Osteoblast (primary cell): Measurements from ENCODE around the gene SFXN2. TPM values are rescaled to one million over a fixed set of nuclear protein-coding genes. Genes with fewer than 3 reads are reported as not detected.

Experiments
- DNase-seq: peaks from one replicate; pipeline ENCODE4 v3.0.0; 2011; ENCODE audit warnings: low spot score, mixed read lengths; ENCODE audit not compliant: insufficient read length; ENCODE audit errors: missing footprints
- H2AFZ ChIP-seq: 2 replicates; pipeline ENCODE4 v1.6.0; 2011; ENCODE audit warnings: mild to moderate bottlenecking, low read length
- H3K27ac ChIP-seq: 2 replicates; pipeline ENCODE4 v1.5.1; 2011; ENCODE audit warnings: mild to moderate bottlenecking, low read depth, low read length, moderate library complexity
- H3K27me3 ChIP-seq: 2 replicates; pipeline ENCODE4 v1.6.0; 2012; ENCODE audit warnings: mild to moderate bottlenecking, control low read depth, inconsistent platforms, low read length, moderate library complexity; ENCODE audit not compliant: insufficient read depth
- H3K36me3 ChIP-seq: 2 replicates; pipeline ENCODE4 v1.5.1; 2011; ENCODE audit warnings: mild to moderate bottlenecking, low read length, control low read depth, moderate library complexity; ENCODE audit not compliant: insufficient read depth
- H3K4me1 ChIP-seq: 2 replicates; pipeline ENCODE4 v1.5.1; 2011; ENCODE audit warnings: mild to moderate bottlenecking, low read length, control low read depth, moderate library complexity; ENCODE audit not compliant: insufficient read depth
- H3K4me2 ChIP-seq: 2 replicates; pipeline ENCODE4 v1.6.0; 2011; ENCODE audit warnings: mild to moderate bottlenecking, low read length; ENCODE audit not compliant: insufficient read depth
- H3K4me3 ChIP-seq: fragments of 200-600 bp; sonication (generic); 3 replicates; pipeline ENCODE4 v1.5.1; 2012; ENCODE audit warnings: mild to moderate bottlenecking, low read length, inconsistent platforms; ENCODE audit not compliant: insufficient read depth
- H3K79me2 ChIP-seq: 2 replicates; pipeline ENCODE4 v1.6.0; 2012; ENCODE audit warnings: mild to moderate bottlenecking, low read length, control low read depth, inconsistent platforms; ENCODE audit not compliant: insufficient read depth
- H3K9me3 ChIP-seq: 2 replicates; pipeline ENCODE4 v1.5.1; 2011; ENCODE audit warnings: low read depth, low read length, control low read depth
- H4K20me1 ChIP-seq: 2 replicates; pipeline ENCODE4 v1.6.0; 2012; ENCODE audit warnings: mild to moderate bottlenecking, low read length, control low read depth; ENCODE audit not compliant: insufficient read depth
- CTCF ChIP-seq: IDR thresholded peaks from 2 replicates; pipeline ENCODE4 v1.5.1; 2011; ENCODE audit warnings: mild to moderate bottlenecking, low read depth, low read length, moderate library complexity; ENCODE audit errors: extremely low read depth
- total RNA-seq: library from RNA; depleted of rRNA; stranded (reverse); fragments of >200 nt; gene quantifications from 2 replicates; pipeline ENCODE4 v1.2.3, GENCODE V29; 2012

SFXN2 gene
- total RNA-seq, 1 donor = 3.6 TPM

- Histone ChIP-seq H3K4me3 (peak overlapping the region; percentile 96), H3K27ac (peak overlapping the region; percentile 88), H4K20me1 (peaks cover 9% of the 10 kb centered on the region), H2AFZ (no peak overlapping the region), H3K36me3 (no peaks in the 10 kb centered on the region), H3K4me2 (peak overlapping the region; percentile 94), H3K4me1 (peaks cover 11% of the 10 kb centered on the region), H3K79me2 (peaks cover 54% of the 10 kb centered on the region), H3K9me3 (no peaks in the 10 kb centered on the region), H3K27me3 (no peaks in the 10 kb centered on the region)
- TF ChIP-seq CTCF = no peak
- DNase-seq = peak; percentile 75
These were observed 30.1 kb downstream of the SFXN2 start for GRCh38 chr10:102744374-102745051.

GRCh38 chr10:102745157-102745556 lies 30.7 kb downstream of the SFXN2 start:
- no peak for TF ChIP-seq CTCF
- Histone ChIP-seq H3K4me2 (peak overlapping the region; percentile 94), H3K4me1 (peaks cover 11% of the 10 kb centered on the region), H3K4me3 (peak overlapping the region; percentile 96), H3K79me2 (peaks cover 60% of the 10 kb centered on the region), H2AFZ (no peak overlapping the region), H3K9me3 (no peaks in the 10 kb centered on the region), H3K36me3 (no peaks in the 10 kb centered on the region), H3K27me3 (no peaks in the 10 kb centered on the region), H3K27ac (peak overlapping the region; percentile 88), H4K20me1 (peaks cover 9% of the 10 kb centered on the region)
- no peak for DNase-seq

GRCh38 chr10:102752266-102752930 lies 38.0 kb downstream of the SFXN2 start:
- Histone ChIP-seq H3K9me3 (no peaks in the 10 kb centered on the region), H3K4me3 (peak overlapping the region; percentile 41), H2AFZ (no peak overlapping the region), H3K36me3 (no peaks in the 10 kb centered on the region), H4K20me1 (peaks cover 10% of the 10 kb centered on the region), H3K27me3 (no peaks in the 10 kb centered on the region), H3K27ac (peak overlapping the region; percentile 99), H3K4me1 (peaks cover 37% of the 10 kb centered on the region), H3K79me2 (peaks cover 83% of the 10 kb centered on the region), H3K4me2 (peak overlapping the region; percentile 74)
- DNase-seq = peak; percentile 93
- TF ChIP-seq CTCF = no peak

- Histone ChIP-seq H3K4me3 (peak overlapping the region; percentile 41), H3K9me3 (no peaks in the 10 kb centered on the region), H3K36me3 (no peaks in the 10 kb centered on the region), H4K20me1 (peaks cover 10% of the 10 kb centered on the region), H2AFZ (no peak overlapping the region), H3K27ac (peak overlapping the region; percentile 99), H3K27me3 (no peaks in the 10 kb centered on the region), H3K4me1 (peaks cover 37% of the 10 kb centered on the region), H3K4me2 (peak overlapping the region; percentile 74), H3K79me2 (peaks cover 82% of the 10 kb centered on the region)
- peak; percentile 59 for DNase-seq
- TF ChIP-seq CTCF = peak; percentile 73
These were observed 38.7 kb downstream of the SFXN2 start for GRCh38 chr10:102752934-102753664.
